IPS-18a (cell line): ENCODE data around the gene TREM1.
"Not testable (repeated sequence)": the region's sequence is repeated elsewhere in the genome, so short reads cannot be mapped to it uniquely, and the experiment has no call there.

Experiments
- H3K27ac ChIP-seq: one replicate; pipeline ENCODE4 v1.5.1; 2013; ENCODE audit warnings: low read length
- H3K27me3 ChIP-seq: one replicate; pipeline ENCODE4 v1.6.1; 2013; ENCODE audit warnings: mild to moderate bottlenecking, low read length; ENCODE audit not compliant: control insufficient read depth, insufficient read depth
- H3K36me3 ChIP-seq: one replicate; pipeline ENCODE4 v1.6.1; 2013; ENCODE audit warnings: low read depth, low read length; ENCODE audit not compliant: control insufficient read depth
- H3K4me1 ChIP-seq: one replicate; pipeline ENCODE4 v1.6.1; 2013; ENCODE audit warnings: low read depth, low read length; ENCODE audit not compliant: control insufficient read depth
- H3K4me3 ChIP-seq: one replicate; pipeline ENCODE4 v1.5.1; 2013; ENCODE audit warnings: low read length
- H3K9ac ChIP-seq: one replicate; pipeline ENCODE4 v1.6.1; 2013; ENCODE audit warnings: mild to moderate bottlenecking, low read length, moderate library complexity
- H3K9me3 ChIP-seq: one replicate; pipeline ENCODE4 v1.6.1; 2013; ENCODE audit warnings: low read depth, low read length; ENCODE audit not compliant: control insufficient read depth

TREM1 gene

DNA sequence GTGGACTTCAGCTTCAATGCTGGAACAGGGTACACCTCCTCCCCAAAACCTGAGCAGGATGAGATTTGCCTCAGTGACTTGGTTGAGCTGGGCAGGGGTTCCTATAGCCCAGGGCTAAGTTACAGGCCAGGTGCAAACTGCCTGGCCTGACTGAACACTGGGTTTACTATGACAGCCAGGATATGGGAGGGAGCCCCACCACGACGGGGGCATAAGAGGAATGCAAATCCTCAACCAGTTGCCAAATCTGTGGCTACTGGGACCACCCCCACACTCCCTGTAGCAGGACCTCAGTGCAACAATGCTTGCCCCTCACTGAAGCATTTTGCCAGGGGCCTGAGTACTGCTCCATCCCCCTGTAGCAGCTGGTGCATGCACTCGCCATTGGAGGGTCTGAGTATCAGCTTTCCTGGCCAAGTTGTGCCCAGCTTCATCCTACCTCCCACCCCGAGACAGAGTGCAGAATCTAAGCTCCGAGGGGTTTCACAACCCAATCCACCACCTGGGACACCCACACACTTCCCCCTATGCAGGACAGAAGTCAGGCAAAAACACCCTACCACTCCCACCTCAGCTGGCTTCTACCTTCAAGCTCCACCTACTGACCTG, 30.7 kb downstream of the TREM1 start:
- Histone ChIP-seq H3K27ac (no peak overlapping the region), H3K9ac (no peak overlapping the region), H3K9me3 (no peaks in the 10 kb centered on the region), H3K27me3 (no peaks in the 10 kb centered on the region), H3K4me3 (no peak overlapping the region), H3K4me1 (no peaks in the 10 kb centered on the region), H3K36me3 (no peaks in the 10 kb centered on the region)

DNA sequence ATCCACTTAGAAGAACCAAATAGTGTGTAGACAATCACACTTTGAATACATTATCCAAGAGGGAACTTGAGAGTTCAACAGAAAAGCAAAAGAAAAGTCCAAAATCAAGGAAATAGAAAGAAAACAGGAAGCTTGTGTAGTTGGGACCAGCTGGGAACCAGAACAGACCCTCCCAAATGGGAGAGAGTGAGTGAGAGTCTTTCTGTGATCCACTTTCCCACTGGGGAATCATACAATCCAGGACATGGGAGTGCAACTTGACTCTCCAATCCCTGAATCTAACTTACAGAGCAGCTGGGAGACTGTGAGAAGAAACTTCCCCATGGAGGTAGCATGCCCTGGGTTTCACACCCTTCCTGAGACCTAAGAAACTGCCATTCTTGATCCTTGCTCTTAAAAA, 31.4 kb downstream of the TREM1 start:
- no peak overlapping the region for H3K9ac ChIP-seq
- no peaks in the 10 kb centered on the region for H3K9me3 ChIP-seq
- no peaks in the 10 kb centered on the region for H3K36me3 ChIP-seq
- H3K4me3 ChIP-seq, result no peak overlapping the region
- no peak overlapping the region for H3K27ac ChIP-seq
- H3K4me1 ChIP-seq, result no peaks in the 10 kb centered on the region
- H3K27me3 ChIP-seq, result no peaks in the 10 kb centered on the region

DNA sequence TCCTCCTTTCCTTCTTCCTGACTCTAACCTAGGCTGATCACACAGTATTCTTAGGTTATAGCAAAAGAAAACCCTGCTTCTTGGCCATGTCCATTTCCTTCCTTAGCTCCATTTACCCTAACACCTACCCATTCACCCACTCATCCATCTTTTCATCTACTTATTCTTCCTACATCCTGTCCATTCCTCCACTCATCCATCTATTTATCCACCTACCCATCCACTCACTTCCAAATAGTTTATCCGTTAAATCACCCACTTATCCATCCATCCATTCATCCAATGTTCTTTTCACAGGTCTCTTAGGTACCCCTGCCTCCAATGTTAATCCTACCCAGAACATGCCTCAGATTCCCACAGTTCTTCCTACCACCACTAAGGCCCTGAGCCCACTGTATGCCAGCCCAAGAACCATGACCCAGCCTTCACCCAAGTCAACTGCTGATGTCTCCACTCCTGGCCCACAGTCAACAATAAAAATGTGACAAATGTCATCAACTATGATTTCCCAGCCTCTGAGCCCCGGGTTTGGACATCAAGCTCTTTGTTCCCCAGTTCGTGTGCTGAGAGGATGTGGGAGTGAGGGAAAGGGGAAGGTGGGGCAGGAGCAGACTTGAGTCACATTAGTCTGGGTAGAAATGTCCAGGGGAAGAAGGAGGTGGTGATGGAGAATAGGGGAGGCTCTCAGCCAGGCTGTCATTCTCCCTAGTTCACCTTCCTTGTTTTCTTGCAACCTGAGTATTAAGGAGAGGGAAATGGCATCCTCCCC, 33.9 kb downstream of the TREM1 start:
- Histone ChIP-seq H3K4me3 (no peak overlapping the region), H3K27me3 (no peaks in the 10 kb centered on the region), H3K4me1 (no peaks in the 10 kb centered on the region), H3K9me3 (no peaks in the 10 kb centered on the region), H3K27ac (no peak overlapping the region), H3K36me3 (no peaks in the 10 kb centered on the region), H3K9ac (no peak overlapping the region)

DNA sequence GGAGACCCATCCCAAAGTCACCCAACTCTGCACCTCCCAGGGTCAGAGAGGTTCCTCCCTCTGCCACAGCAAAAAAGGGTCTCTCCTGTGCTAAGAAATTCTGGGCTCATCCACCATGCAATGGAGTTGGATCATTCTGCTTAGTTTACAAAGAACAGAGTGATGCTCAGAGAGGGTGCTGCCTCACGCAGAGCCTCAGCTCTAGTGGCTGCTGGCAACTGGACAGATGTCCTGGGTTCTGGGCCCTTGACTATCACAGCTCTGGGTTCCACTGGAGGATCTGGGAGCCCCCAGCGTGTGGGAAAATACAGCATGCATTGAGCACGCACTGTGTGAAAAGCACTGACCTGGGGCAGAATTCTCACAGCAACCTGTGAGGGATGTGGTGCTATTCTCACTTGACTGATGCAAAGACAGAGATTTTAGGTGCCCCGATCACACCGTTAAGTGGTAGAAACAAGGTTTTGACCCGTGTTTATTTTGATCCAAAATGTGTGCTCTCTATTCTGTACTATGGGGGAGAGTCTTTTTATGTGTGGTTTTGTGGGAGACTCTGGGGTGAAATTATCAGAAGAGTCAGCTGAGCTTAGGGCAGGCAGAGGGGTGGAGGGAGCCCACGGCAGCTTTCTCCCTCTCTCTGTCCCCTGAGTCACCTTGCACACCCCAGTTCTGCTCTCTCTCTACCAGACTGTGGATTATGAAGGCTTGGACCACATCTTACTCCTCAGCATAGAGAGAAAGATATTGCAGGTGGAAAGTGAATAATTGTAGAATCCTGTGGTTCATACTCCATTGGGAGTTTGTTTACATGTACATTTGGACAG, 38.4 kb downstream of the TREM1 start:
- H3K27me3 ChIP-seq, result no peaks in the 10 kb centered on the region
- no peak overlapping the region for H3K4me3 ChIP-seq
- H3K27ac ChIP-seq, result no peak overlapping the region
- no peaks in the 10 kb centered on the region for H3K4me1 ChIP-seq
- no peaks in the 10 kb centered on the region for H3K9me3 ChIP-seq
- H3K9ac ChIP-seq, result no peak overlapping the region
- no peaks in the 10 kb centered on the region for H3K36me3 ChIP-seq

DNA sequence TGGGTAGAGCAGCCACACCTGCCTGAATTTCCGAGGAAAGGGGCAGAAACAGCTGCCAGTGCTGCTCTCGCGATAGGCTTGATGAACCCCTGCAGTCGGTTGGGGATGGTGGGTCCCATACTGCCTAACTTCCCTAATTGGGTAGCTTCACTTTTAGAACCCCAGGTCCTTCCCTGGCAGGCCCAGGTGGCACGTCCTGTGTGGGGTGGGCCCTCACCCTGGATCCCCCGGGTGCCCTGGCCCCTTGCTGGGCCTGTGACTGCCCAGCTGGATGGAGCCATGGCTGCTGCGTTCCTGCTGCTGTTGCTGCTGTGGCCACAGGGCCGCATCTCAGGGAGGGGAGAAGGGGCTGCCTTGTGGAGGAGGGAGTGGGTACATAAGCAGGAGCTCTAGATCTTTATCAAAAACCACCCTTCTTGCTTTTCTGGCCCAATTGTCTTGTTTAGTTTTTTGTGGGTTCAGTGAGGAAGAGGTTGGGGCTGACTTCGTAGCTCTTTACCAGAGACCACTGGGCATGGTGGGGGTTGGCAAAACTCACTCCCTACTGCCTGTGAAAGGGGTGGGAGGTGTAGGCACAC, 39.1 kb downstream of the TREM1 start:
- Histone ChIP-seq H3K4me1 (no peaks in the 10 kb centered on the region), H3K9ac (no peak overlapping the region), H3K4me3 (no peak overlapping the region), H3K36me3 (no peaks in the 10 kb centered on the region), H3K27ac (no peak overlapping the region), H3K27me3 (no peaks in the 10 kb centered on the region), H3K9me3 (no peaks in the 10 kb centered on the region)

DNA sequence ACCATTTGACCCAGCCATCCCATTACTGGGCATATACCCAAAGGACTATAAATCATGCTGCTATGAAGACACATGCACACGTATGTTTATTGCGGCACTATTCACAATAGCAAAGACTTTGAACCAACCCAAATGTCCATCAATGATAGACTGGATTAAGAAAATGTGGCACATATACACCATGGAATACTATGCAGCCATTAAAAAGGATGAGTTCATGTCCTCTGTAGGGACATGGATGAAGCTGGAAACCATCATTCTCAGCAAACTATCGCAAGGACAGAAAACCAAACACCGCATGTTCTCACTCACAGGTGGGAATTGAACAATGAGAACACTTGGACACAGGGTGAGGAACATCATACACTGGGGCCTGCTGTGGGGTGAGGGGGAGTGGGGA, 40.0 kb downstream of the TREM1 start:
- H3K36me3 ChIP-seq, H3K27ac ChIP-seq, H3K9me3 ChIP-seq, H3K4me3 ChIP-seq, H3K4me1 ChIP-seq, H3K27me3 ChIP-seq, H3K9ac ChIP-seq: not testable (repeated sequence)

DNA sequence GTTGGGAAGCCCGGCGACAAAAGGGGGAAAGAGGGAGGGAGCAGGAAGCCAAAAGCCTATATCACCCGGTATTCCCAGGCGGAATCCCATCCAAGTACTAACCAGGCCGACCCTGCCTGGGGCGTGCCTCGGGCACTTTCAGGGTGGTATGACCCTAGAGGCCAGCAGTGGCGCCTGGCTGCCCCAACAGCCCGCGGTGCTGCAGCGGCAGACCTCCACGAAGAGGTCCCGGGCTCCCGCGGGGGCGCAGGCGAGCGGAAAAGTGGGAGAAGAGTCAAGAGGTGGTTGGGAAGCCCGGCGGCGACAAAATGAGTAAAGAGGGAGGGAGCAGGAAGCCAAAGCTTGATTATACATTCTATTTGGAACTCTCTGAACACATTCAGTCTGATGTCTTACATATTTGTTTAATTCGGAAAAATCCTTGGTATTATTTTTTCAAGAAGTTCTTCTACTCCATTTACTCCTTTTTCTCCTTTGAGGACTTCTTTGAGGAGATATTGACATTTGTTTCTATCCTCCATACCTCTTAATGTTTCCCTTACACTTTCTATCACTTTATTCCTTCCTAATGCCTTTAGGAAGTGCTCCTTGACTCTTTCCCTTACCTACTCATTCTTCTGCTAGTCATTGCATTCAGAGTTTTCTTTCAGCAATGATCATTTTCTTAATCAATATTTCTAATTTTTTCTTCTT, 46.9 kb downstream of the TREM1 start:
- no peak overlapping the region for H3K27ac ChIP-seq
- no peak overlapping the region for H3K9ac ChIP-seq
- H3K4me1 ChIP-seq, result no peaks in the 10 kb centered on the region
- H3K36me3 ChIP-seq, result no peaks in the 10 kb centered on the region
- H3K4me3 ChIP-seq, result peak overlapping the region; percentile 65
- H3K27me3 ChIP-seq, result peaks cover 13% of the 10 kb centered on the region
- no peaks in the 10 kb centered on the region for H3K9me3 ChIP-seq

DNA sequence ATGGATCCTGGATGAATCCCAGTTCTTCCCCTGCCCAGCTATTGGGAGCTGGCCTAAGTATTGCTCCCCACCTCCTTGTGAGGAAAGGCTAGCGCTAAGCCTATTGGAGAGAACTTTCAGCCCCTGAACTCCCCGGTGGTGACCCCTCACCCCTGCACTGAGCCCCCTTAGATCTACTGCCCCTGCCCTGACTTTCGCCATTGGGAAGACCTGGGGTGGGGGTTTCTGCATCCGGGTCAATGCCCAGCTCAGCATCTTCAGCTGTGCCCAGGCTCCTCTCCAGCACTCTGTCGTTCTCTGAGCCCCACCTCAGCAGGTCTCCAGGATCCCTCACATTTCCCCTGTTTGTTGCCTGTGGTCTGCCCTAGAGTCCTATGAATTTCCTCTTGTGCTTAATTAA, 49.4 kb downstream of the TREM1 start:
- no peaks in the 10 kb centered on the region for H3K36me3 ChIP-seq
- H3K4me3 ChIP-seq, result no peak overlapping the region
- peaks cover 13% of the 10 kb centered on the region for H3K27me3 ChIP-seq
- no peak overlapping the region for H3K27ac ChIP-seq
- H3K9ac ChIP-seq, result no peak overlapping the region
- H3K9me3 ChIP-seq, result no peaks in the 10 kb centered on the region
- H3K4me1 ChIP-seq, result no peaks in the 10 kb centered on the region

DNA sequence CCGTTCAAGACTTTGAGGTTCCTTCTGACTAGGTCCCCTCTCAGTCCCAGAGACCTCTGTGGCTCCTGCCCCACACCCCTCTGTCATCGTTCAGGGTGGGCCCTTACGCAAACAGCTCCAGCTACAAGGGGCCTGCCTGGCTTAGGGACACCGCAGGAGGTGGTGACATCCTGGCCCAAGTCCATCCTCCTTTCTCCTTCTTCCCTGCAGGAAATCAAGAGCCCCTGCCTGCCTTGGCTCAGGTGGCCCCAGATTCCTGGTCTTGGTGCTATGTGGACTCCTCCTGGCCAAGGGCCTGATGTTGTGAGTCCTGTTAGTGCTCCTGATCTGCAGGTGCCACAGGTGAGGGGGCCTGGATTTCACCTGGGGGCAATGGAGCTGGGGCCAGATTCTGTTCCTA, 50.2 kb downstream of the TREM1 start:
- no peaks in the 10 kb centered on the region for H3K36me3 ChIP-seq
- no peaks in the 10 kb centered on the region for H3K4me1 ChIP-seq
- H3K9ac ChIP-seq, result no peak overlapping the region
- no peak overlapping the region for H3K27ac ChIP-seq
- H3K27me3 ChIP-seq, result peaks cover 13% of the 10 kb centered on the region
- no peaks in the 10 kb centered on the region for H3K9me3 ChIP-seq
- no peak overlapping the region for H3K4me3 ChIP-seq

DNA sequence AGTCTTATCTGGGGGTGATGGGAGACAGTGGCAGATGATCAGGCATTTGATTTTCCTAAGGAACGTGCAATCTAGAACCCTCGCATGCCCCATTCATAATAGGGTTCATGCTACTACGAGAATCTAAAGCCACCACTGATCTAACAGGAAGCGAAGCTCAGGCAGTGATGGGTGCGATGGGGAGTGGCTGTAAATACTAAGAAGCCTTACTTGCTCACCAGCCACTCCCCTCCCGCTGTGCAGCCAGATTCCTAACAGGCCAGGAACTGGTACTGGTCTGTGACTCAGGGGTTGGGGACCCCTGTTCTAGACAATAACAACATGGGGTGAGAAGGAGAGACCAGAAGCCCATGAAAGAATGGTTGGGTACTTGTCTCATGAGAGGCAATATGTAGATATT, 53.8 kb downstream of the TREM1 start:
- no peak overlapping the region for H3K9ac ChIP-seq
- H3K4me1 ChIP-seq, result peaks cover 3% of the 10 kb centered on the region
- no peak overlapping the region for H3K27ac ChIP-seq
- no peaks in the 10 kb centered on the region for H3K36me3 ChIP-seq
- H3K27me3 ChIP-seq, result no peaks in the 10 kb centered on the region
- H3K4me3 ChIP-seq, result no peak overlapping the region
- H3K9me3 ChIP-seq, result no peaks in the 10 kb centered on the region

DNA sequence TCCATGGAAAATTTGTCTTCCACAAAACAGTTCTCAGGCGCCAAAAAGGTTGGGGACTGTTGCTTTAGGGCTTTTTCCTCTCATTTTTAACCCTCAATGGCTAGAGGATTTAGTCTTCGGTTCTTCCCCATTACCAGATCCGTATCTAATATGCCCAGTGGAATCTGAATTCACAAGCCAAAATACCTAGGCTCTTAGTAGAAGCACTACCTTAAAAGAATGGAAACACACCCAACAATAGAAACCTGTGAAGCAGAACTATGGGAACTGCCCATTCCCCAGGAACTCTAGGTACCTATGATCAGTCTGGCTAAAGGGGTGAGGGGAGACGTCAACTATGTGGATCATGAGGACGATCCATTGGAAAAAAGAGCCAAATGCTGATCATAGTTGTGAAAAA, 55.2 kb downstream of the TREM1 start:
- H3K27me3 ChIP-seq, result no peaks in the 10 kb centered on the region
- no peak overlapping the region for H3K4me3 ChIP-seq
- H3K4me1 ChIP-seq, result peaks cover 3% of the 10 kb centered on the region
- H3K9me3 ChIP-seq, result no peaks in the 10 kb centered on the region
- no peak overlapping the region for H3K27ac ChIP-seq
- H3K36me3 ChIP-seq, result no peaks in the 10 kb centered on the region
- H3K9ac ChIP-seq, result no peak overlapping the region
